ENCODE results near the gene WNK4. TPM values are rescaled to one million over a fixed set of nuclear protein-coding genes. Genes with fewer than 3 reads are reported as not detected.

The WNK4 gene
- total RNA-seq, 1 donor from 2014 or later, result 0.29 TPM

DNA sequence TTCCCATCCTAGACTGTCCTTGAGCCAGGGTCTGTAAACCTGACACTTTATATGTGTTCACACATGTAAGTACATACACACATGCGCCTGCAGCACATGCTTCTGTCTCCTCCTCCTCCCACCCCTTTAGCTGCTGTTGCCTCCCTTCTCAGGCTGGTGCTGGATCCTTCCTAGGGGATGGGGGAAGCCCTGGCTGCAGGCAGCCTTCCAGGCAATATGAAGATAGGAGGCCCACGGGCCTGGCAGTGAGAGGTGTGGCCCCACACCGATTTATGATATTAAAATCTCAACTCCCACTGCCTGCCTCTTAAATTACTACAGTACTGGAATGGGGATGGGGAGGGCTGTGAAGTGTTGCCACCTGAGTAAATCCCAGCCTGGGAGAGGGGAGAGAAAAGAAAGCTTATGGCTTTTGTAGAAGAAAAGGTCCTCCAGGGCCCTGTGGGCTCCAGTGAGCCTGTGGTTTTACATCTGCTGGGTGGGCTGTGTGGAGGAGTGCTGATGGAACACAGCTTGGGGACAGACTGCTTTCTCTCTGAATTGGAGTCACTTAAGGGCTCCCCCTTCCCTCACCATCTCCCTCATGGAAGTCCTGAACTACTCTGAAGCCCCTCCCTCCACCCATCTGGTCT lies 990 bp upstream of the WNK4 start:
- ChIA-PET POLR2A (interaction anchor here (1.3 kb wide), 1 partner anchor 45 kb away, joined by 5 read pairs; the partner anchor contains the start of gene BECN1), CTCF (no interaction called here)
- no peak overlapping the region for H3K27ac Mint-ChIP-seq
- no peak for ATAC-seq (ENCODE audit: low read depth)
- peaks cover 26% of the 10 kb centered on the region for H3K4me1 Mint-ChIP-seq
- TF ChIP-seq, protein P1, sequence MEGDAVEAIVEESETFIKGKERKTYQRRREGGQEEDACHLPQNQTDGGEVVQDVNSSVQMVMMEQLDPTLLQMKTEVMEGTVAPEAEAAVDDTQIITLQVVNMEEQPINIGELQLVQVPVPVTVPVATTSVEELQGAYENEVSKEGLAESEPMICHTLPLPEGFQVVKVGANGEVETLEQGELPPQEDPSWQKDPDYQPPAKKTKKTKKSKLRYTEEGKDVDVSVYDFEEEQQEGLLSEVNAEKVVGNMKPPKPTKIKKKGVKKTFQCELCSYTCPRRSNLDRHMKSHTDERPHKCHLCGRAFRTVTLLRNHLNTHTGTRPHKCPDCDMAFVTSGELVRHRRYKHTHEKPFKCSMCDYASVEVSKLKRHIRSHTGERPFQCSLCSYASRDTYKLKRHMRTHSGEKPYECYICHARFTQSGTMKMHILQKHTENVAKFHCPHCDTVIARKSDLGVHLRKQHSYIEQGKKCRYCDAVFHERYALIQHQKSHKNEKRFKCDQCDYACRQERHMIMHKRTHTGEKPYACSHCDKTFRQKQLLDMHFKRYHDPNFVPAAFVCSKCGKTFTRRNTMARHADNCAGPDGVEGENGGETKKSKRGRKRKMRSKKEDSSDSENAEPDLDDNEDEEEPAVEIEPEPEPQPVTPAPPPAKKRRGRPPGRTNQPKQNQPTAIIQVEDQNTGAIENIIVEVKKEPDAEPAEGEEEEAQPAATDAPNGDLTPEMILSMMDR (IDR thresholded peaks at IDR 0.05), result no peak
- H3K36me3 Mint-ChIP-seq (ENCODE audit: low read depth), result peaks cover 46% of the 10 kb centered on the region
- no peaks in the 10 kb centered on the region for H3K9me3 Mint-ChIP-seq
- peaks cover 29% of the 10 kb centered on the region for H3K27me3 Mint-ChIP-seq
- no peak for DNase-seq
- intact Hi-C loops (cut with micrococcal nuclease), result no loop called here
- H3K4me3 Mint-ChIP-seq, result no peak overlapping the region

DNA sequence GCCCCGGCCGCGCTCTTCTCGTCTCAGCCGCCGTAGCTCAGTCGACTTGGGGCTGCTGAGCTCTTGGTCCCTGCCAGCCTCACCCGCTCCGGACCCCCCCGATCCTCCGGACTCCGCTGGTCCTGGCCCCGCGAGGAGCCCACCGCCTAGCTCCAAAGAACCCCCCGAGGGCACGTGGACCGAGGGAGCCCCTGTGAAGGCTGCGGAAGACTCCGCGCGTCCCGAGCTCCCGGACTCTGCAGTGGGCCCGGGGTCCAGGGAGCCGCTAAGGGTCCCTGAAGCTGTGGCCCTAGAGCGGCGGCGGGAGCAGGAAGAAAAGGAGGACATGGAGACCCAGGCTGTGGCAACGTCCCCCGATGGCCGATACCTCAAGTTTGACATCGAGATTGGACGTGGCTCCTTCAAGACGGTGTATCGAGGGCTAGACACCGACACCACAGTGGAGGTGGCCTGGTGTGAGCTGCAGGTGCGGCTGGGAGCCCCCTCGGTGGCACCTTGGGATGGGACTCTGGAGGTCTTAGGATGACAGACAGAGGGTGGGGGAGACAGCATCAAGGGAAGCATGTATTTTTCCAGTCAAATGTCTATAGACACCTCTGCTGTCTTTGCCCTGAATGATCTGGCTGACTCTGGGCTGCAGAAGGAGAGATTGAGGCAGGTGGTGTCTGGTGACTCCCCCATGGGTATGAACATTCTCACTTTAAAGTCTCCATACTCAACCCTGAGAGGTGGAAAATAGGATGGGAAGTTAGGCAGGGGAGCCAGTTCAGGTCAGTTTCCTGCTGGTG lies 635 bp downstream of the WNK4 start:
- TF ChIP-seq, protein P1 (IDR thresholded peaks at IDR 0.05), result no peak
- ATAC-seq (ENCODE audit: low read depth), result no peak
- Mint-ChIP-seq H3K36me3 (ENCODE audit: low read depth) (peaks cover 34% of the 10 kb centered on the region), H3K27ac (no peak overlapping the region), H3K9me3 (no peaks in the 10 kb centered on the region), H3K4me1 (peaks cover 26% of the 10 kb centered on the region), H3K27me3 (peaks cover 40% of the 10 kb centered on the region), H3K4me3 (peak overlapping the region; percentile 15)
- ChIA-PET POLR2A (interaction anchor here (1.3 kb wide), 1 partner anchor 43 kb away, joined by 5 read pairs; the partner anchor contains the start of gene BECN1), CTCF (no interaction called here)
- no peak for DNase-seq
- intact Hi-C loops (cut with micrococcal nuclease), result no loop called here

DNA sequence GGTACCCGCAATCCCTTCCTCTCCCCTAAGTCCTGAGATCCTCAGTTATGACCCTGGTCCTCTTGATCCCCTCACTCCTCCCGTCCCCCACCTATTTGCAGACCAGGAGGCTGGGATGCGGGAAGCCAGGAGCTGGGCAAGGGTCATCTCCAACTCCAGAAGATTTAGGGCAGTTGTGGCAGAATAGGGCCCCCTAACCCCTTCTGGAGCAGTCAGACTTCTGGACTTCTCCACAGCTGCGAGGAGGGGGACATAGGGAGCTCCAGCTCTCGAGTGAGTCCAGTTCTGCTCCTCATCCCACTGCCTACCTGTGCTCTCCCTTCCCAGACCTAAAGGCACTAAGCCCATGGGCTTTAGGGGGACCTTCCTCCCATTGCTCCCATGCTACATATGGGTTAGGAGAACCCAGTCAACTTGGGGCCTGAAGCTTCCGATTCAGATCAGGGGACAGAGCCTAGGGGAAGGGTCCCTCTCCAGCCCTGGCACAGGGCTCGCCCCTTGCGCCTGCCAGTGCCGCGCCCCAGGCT lies 1.3 kb downstream of the WNK4 start:
- peaks cover 45% of the 10 kb centered on the region for H3K27me3 Mint-ChIP-seq
- H3K4me1 Mint-ChIP-seq, result peaks cover 26% of the 10 kb centered on the region
- no peak overlapping the region for H3K27ac Mint-ChIP-seq
- TF ChIP-seq, protein P1 (IDR thresholded peaks at IDR 0.05), result no peak
- peaks cover 30% of the 10 kb centered on the region for H3K36me3 Mint-ChIP-seq (ENCODE audit: low read depth)
- ChIA-PET CTCF (interaction anchor here (0.9 kb wide), 1 partner anchor 204 kb away, joined by 3 read pairs; the partner anchor contains the start of gene PSMC3IP), POLR2A (no interaction called here)
- DNase-seq, result no peak
- intact Hi-C loops (cut with micrococcal nuclease), result no loop called here
- H3K9me3 Mint-ChIP-seq, result no peaks in the 10 kb centered on the region
- H3K4me3 Mint-ChIP-seq, result no peak overlapping the region
- ATAC-seq (ENCODE audit: low read depth), result no peak

DNA sequence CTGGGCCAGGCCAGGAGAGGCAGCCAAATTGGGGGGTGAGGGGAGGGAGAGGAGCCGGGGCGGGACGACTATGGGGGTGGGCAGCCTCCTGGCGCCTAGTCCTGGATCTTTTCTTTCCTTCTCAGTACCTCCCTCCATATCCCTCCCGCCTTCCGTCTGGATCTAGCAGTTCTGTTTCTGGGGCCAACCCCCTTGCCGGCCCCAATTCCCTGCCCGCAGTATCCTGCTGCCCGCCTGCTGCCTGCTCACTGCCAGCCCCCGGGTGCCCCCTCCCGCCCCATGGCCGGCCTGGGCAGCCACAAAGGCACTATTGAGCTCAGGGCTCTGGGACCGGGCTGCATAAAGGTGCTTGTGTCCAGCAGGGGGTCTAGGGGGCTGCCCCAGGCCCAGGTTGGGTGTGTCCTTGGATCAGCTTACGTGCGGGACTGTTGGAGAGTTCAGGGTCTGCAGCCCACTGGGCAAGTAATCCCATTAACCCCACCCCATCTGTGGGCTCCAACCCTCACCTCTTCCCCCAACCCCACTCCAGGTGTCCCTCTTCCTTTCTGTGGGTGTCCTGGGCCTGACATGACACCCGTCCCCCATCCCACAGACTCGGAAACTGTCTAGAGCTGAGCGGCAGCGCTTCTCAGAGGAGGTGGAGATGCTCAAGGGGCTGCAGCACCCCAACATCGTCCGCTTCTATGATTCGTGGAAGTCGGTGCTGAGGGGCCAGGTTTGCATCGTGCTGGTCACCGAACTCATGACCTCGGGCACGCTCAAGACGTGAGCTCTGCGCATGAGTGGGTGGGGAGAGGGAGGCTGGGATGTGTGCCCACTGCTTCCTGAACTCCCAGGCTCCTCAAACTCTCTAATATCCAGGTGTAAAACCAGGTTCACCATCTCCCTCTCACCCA lies 2.0 kb downstream of the WNK4 start:
- ChIA-PET CTCF (interaction anchor here (0.9 kb wide), 1 partner anchor 204 kb away, joined by 3 read pairs; the partner anchor contains the start of gene PSMC3IP), POLR2A (no interaction called here)

More for the DNA sequence above, 2.0 kb downstream of the WNK4 start:
- ATAC-seq (ENCODE audit: low read depth) (no peak), DNase-seq (no peak)
- H3K9me3 Mint-ChIP-seq, result no peaks in the 10 kb centered on the region
- no peak overlapping the region for H3K27ac Mint-ChIP-seq
- peaks cover 26% of the 10 kb centered on the region for H3K4me1 Mint-ChIP-seq
- H3K27me3 Mint-ChIP-seq, result peaks cover 52% of the 10 kb centered on the region
- TF ChIP-seq, protein P1 (IDR thresholded peaks at IDR 0.05), result no peak
- intact Hi-C loops (cut with micrococcal nuclease), result no loop called here
- H3K4me3 Mint-ChIP-seq, result no peak overlapping the region
- H3K36me3 Mint-ChIP-seq (ENCODE audit: low read depth), result peaks cover 24% of the 10 kb centered on the region
